A204.1 (cell line): ENCODE data around the gene VIPR1.

ENCODE experiments used
- FAIRE-seq: peaks from 2 replicates; lab custom pipeline; 2012; peaks lifted over from hg19 to GRCh38; lab: Jason Lieb, UNC

VIPR1 gene

DNA sequence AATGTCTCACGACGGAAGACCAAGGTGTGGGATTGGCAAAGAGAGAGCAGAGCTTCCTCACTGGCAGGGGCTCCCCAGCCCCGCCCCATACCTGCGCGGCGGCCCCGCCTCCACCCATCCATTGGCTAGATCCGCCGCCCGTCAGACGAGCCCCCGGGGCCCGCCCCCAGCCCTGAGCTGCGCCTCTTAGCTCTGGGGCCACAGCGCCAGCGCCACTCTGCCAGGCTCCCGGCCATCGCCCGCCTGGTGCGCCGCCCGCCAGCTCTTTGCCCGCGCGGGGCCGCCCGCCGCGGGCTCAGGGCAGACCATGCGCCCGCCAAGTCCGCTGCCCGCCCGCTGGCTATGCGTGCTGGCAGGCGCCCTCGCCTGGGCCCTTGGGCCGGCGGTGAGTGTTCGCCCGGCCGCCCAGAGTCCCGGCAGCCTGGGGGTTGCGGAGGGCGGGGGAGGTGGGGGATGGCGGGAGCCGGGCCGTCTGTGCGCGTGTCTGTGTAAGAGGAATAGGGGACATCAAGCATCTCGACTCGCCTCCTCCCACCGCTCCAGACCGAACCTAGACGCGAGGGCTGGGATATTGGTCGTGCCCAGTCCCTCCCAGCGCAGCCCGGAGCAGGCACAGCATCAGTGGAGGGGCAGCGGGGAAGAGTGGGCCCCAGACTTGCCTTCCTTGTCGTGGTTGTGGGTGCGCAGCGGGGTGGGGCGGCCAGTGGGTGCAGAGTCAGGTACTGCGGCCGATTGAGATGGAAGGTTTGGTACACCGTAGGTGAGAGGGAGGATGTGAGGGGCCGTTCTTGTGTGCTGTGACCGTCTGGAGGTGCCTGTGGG is at the start of gene VIPR1:
VIPR1 (plus strand) TSS at position 215 of the 822 bp plus-strand sequence; CDS start at position 308, 93 bp downstream.
- no peak for FAIRE-seq

DNA sequence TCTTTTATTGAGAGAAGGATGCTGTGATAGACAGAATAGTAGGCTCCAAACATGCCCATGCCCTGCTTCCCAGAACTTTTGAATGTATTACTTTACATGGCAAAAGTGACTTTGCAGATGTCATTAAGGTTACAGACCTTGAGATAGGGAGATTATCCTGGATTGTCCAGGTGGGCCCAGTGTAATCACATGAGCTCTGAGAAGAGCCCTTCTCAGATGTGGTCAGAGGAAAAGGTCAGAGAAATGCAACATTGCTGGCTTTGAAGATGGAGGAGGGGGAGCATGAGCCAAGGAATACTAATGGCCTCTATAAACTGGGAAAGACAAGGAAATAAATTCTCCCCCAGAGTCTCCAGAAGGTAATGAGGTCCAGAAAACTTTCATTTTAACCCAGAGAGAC is 46.2 kb upstream of the VIPR1 start:
- no peak for FAIRE-seq

DNA sequence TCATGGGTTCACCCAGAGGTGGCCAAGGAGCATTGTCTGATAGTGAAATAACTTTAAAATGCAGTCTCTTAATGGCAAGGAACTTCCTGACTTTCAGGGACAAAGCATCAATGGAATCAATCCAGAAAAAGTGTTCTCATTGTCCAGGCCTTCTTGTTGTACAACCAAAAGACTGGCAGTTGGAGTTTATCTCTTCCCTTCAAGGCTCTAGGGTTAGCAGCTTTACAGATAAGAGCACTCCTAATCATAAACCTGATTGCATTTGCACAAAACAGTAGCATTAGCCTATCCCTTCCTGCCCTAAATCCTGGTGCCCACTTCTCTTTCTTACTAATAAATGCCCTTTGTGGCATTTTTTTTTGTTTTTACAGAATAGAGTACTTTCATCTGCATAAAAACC is 43.3 kb upstream of the VIPR1 start:
- FAIRE-seq, result no peak

- FAIRE-seq, result no peak
Observed at GRCh38 chr3:42461762-42462161, 40.7 kb upstream of the VIPR1 start.

GRCh38 chr3:42463093-42463492 is 39.4 kb upstream of the VIPR1 start:
- FAIRE-seq, result no peak

DNA sequence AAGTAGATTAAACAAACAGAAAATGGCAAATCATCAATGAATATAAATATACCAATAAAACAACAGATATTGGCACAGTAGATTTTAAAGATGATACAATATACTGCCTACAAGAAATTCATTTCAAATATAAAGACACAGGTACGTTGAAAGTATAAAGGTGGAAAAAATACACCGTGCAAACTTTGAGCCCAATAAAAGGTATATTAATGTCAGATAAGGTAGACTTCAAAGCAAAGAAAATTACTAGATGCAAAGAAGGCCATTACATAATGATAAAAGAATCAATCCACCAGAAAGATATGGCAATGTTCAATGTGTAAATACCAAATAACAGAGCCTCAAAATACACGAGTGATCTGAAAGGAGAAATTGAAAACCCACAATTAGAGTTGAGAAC is 34.3 kb upstream of the VIPR1 start:
- FAIRE-seq, result no peak

- no peak for FAIRE-seq
Observed at GRCh38 chr3:42472555-42472954, 29.9 kb upstream of the VIPR1 start.

GRCh38 chr3:42473083-42473932 is 29.1 kb upstream of the VIPR1 start:
- FAIRE-seq, result no peak

DNA sequence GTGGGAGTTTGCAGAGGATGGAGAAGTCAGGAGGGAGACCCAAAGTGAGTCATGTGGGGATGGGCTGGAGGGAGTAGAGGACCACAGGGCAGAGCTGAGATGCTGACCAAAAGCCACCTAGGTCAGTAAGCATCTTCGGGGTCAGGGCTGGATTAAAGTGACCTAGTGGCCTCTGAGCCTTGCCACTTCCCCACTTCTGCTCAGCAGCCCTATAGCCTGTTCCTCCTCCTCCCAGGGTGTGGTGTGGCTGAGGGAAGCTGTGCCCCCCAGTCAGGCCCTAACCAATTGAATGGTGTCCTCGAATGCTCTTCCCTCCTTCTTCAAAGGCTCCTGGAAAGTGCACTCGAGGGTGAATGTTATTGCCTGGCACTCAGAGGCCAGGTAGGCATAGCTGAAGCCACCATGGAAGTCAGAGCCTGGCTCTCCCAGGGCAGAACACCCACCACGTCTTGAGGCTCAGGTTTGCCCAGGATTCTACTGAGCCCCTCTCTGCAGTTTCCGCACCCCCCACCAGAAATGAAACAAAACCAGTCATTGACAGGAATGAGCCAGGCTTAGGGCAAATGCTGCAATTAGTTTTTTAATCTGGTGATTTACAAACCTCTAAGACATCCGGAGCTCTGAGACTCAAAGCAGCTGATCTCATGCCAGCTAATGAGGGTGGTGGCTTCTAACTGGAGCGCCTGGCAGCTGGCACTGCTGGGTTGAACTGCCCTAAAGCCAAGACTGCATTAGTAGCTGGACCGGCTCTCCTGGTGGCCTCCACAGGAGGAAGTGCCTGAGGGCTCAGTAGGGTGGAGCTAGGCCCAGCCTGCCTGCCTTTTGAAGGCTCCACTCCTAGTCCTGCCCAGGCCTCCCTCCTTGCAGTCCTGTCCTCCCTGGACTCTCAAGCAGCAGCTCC is 26.0 kb upstream of the VIPR1 start:
- FAIRE-seq, result no peak

- no peak for FAIRE-seq
Observed at GRCh38 chr3:42477696-42478095, 24.7 kb upstream of the VIPR1 start.

DNA sequence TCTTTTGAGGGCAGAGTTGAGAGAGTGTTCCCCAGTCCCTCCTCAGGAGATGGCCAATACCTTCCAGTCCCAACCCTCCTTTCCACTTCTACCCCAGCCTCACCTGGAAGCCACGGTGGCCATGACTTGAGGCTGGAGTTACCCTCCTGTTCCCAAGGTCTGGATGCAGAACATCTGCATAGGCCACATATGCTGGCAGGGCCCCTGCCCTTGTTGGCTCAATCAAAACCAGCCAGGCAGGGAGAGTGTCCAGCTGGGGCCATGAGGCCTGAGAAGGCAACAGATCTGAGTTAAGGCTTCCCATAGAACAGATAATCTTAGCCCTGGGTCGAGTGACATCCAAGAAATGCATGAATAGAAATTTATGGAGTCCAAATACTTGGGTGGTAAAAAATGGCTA is 23.6 kb upstream of the VIPR1 start:
- FAIRE-seq, result no peak

DNA sequence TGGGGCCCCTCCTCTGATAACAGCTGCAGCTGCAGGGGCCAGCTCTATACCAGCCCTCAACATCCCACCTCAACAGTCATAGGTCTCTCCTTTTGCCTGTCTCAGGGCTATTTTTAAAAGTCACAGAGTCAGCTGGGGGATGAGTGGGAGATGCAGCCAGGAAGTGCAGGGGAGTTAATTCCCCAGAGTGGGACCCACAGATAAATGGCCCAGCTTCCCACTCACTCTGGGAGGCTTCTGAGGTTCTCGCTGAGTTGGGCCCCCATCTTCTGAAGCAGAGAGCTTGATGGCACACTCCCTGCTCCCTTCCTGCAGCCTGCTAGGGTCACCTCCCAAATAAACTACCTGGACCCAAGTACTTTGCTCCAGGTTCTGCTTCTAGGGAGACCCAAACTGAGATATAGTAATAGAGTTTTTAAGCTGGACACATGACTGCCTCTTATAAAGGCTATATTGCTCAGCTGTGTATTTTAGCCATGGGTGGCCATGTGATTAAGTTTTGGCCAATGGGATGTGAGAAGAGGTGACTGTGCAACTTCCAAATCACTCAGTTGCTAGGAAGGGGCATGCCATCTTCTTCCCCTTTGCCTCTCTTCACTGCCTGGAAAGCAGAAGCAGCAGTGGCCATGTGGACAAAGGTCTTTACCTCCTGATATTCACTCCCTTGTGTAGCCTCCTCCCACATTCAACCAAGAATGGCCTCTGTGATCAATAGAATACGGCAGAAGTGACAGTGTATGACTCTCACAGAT is 15.5 kb upstream of the VIPR1 start:
- FAIRE-seq, result no peak

DNA sequence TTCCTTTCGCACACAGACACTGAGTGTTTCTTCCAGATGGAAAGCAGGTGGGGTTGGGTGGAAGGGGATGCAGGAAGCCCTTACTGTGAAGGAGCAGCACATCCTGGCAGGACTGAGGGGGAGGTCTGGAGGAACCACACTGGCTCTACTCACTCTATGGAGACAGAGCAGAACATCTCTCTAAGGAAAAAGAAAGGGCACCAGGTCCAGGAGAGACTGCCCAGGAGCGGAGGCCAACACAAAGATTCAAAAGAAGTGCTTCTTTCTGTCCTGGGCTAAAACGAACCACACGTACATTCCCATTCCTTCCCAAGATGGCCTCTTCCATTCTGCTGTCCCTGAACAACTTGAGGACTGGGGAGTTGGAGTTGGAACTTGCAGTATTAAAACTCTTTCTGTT is 13.8 kb upstream of the VIPR1 start:
- no peak for FAIRE-seq

DNA sequence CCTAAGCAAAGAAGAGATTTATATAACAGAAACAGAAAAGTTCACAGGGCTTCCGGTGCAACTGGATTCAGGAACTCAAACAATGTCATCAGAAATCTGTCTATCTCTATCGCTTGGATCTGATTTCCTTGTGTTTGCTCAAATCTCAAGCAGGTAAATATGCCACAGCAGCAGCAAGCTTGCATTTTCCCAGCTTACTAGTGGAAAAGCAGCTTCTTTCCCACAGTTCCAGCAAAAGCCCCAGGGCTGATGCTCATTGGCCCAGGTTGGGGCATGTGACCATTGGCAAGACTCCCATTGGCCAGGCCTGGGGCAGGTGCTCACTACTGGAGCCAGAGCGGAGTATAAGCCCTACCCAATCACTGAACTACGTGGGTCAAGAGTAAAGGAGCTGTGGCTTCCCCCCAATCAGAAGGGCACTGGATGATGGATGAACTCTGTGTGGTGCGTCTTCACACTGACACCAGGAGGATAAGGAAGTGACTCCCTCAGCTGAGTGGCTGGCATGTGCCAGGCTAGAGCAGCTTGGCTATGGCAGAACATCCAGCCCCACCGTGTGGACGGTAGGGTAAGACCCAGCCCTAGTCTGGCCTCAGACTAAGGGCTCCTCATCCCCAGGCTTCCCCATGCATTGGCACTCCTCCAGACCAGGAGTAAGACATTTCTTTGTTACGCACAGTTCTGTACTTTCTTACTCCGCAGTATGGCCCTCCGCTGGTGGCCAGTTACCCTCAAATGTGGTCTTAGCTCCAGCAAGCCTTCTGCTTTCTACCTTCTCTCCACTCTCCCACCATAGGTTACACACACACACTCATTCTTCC is 13.1 kb upstream of the VIPR1 start:
- FAIRE-seq, result no peak

DNA sequence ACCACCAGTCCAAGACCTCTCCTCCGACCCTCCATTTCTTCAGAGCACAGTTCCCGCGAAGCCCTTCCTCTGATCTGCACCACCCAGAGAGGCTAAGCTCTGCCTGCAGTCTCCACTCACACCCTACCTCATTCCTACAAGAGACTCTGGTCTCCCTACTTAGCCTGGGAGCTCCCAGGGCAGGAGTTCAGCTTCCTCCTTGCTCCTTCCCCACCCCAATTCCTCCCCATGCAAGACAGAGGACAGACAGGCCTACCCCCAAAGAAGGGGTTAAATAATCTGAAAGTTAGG is 12.6 kb upstream of the VIPR1 start:
- FAIRE-seq, result no peak

DNA sequence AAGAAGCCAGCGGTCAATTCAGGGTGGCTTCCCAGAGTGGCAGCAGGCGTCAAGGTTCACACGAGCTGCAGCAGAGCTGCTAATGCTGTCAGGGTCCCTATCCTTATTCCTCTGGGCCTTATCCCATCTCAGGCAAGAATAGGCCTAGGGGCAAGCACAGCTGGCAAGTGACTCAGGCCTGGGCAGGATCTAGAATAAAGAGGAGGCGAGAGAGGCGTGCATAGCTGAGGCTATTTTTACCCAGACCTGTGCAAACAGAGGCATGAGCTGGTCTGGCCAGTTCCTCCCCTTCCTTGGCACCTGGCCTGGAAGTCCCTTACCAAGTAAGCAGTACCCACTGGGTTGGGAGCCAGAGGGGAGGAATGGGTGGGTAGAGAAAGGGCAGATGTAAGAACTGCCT is 12.2 kb upstream of the VIPR1 start:
- no peak for FAIRE-seq

GRCh38 chr3:42491881-42492507 is 10.4 kb upstream of the VIPR1 start:
- no peak for FAIRE-seq

- no peak for FAIRE-seq
Observed at GRCh38 chr3:42492508-42493080, 9.8 kb upstream of the VIPR1 start.

DNA sequence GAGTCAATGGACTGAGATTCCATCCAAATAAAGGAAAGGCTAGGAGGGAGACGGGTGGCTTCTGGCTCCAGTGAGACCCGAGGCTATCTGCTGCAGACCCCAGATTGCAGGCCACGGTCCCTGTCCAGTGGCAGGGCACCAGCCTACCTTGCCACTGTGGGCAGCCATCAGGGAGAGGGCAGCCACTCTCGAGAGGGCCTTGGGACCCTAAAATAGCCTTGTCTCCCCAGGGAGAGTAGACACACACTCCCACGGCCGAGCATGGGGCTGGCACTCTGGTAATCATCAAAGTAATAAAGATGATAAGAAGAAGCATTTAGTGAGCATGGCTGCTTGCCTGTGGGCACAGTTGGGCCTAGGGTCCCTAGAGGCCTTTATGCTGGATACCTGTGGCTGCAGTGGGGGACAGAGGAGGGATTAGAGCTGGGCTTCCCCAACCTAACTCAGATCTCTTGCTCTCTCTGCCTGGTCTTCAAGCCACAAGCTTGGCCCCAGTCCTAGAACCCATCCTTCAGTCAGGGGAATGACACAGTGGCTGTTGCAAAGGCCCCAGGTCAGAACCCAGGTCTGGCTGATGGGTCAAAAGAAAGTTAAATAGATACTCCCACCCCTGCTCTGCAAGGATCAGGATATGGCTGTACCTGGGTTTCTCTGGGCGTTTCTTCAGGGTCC is 9.2 kb upstream of the VIPR1 start:
- no peak for FAIRE-seq

GRCh38 chr3:42493798-42494151 is 8.7 kb upstream of the VIPR1 start:
- FAIRE-seq, result no peak
